H9 (cell line): ENCODE data around the gene NKAPD1. TPM values are rescaled to one million over a fixed set of nuclear protein-coding genes. Genes with fewer than 3 reads are reported as not detected.

Experiments
- DNase-seq: peaks from one replicate; pipeline ENCODE4 v3.0.0-alpha.2; 2017
- H2AFZ ChIP-seq: one replicate; pipeline ENCODE4 v1.6.1; 2013; ENCODE audit warnings: mild to moderate bottlenecking, low read length, control low read depth, moderate library complexity
- H2AK5ac ChIP-seq: 2 replicates; pipeline ENCODE4 v1.6.1; 2013; ENCODE audit warnings: low read length, control low read depth, mixed read lengths; ENCODE audit not compliant: insufficient read length
- H2BK120ac ChIP-seq: one replicate; pipeline ENCODE4 v1.6.1; 2013; ENCODE audit warnings: low read depth, mild to moderate bottlenecking, low read length, control low read depth, inconsistent platforms; ENCODE audit not compliant: poor library complexity, severe bottlenecking
- H2BK12ac ChIP-seq: 2 replicates; pipeline ENCODE4 v1.6.1; 2013; ENCODE audit warnings: low read length, control low read depth, mixed read lengths, low read depth; ENCODE audit not compliant: insufficient read length
- H2BK15ac ChIP-seq: 2 replicates; pipeline ENCODE4 v1.6.1; 2013; ENCODE audit warnings: low read depth, low read length, control low read depth
- H2BK20ac ChIP-seq: one replicate; pipeline ENCODE4 v1.6.1; 2013; ENCODE audit warnings: low read depth, mild to moderate bottlenecking, low read length, control low read depth, inconsistent platforms; ENCODE audit not compliant: poor library complexity, severe bottlenecking
- H2BK5ac ChIP-seq: 2 replicates; pipeline ENCODE4 v1.6.1; 2013; ENCODE audit warnings: low read length, control low read depth, mixed read lengths; ENCODE audit not compliant: insufficient read length
- H3K14ac ChIP-seq: 2 replicates; pipeline ENCODE4 v1.6.1; 2013; ENCODE audit warnings: low read length, control low read depth; ENCODE audit not compliant: insufficient read depth
- H3K18ac ChIP-seq: 2 replicates; pipeline ENCODE4 v1.6.1; 2013; ENCODE audit warnings: low read depth, mild to moderate bottlenecking, mixed read lengths, low read length, control low read depth; ENCODE audit not compliant: insufficient read length
- H3K23ac ChIP-seq: 2 replicates; pipeline ENCODE4 v1.6.1; 2013; ENCODE audit warnings: low read length, control low read depth, mixed read lengths, low read depth; ENCODE audit not compliant: insufficient read length
- H3K23me2 ChIP-seq: 2 replicates; pipeline ENCODE4 v1.6.1; 2013; ENCODE audit warnings: low read depth, mild to moderate bottlenecking, mixed read lengths, low read length, control low read depth; ENCODE audit not compliant: insufficient read length, poor library complexity, severe bottlenecking
- H3K27ac ChIP-seq: 2 replicates; pipeline ENCODE4 v1.5.1; 2013; ENCODE audit warnings: low read length, control low read depth, mixed read lengths, low read depth; ENCODE audit not compliant: insufficient read length
- H3K27me3 ChIP-seq: 2 replicates; pipeline ENCODE4 v1.6.1; 2013; ENCODE audit warnings: low read length, control low read depth, inconsistent platforms; ENCODE audit not compliant: insufficient read depth
- H3K4ac ChIP-seq: 2 replicates; pipeline ENCODE4 v1.6.1; 2013; ENCODE audit warnings: low read depth, mild to moderate bottlenecking, control low read depth, inconsistent platforms, low read length, moderate library complexity
- H3K4me1 ChIP-seq: 2 replicates; pipeline ENCODE4 v1.6.1; 2013; ENCODE audit warnings: low read length, control low read depth, inconsistent platforms; ENCODE audit not compliant: insufficient read depth
- H3K4me2 ChIP-seq: 2 replicates; pipeline ENCODE4 v1.6.1; 2013; ENCODE audit warnings: low read length, control low read depth, mixed read lengths; ENCODE audit not compliant: insufficient read length, insufficient read depth
- H3K56ac ChIP-seq: 2 replicates; pipeline ENCODE4 v1.6.1; 2013; ENCODE audit warnings: low read depth, mild to moderate bottlenecking, mixed read lengths, low read length, control low read depth; ENCODE audit not compliant: insufficient read length
- H3K79me1 ChIP-seq: 2 replicates; pipeline ENCODE4 v1.6.1; 2013; ENCODE audit warnings: low read depth, mild to moderate bottlenecking, moderate library complexity, low read length, control low read depth, inconsistent platforms; ENCODE audit not compliant: insufficient read depth, poor library complexity, severe bottlenecking
- H3K79me2 ChIP-seq: 2 replicates; pipeline ENCODE4 v1.6.1; 2013; ENCODE audit warnings: low read length, control low read depth, inconsistent platforms; ENCODE audit not compliant: insufficient read depth
- H3K9ac ChIP-seq: 2 replicates; pipeline ENCODE4 v1.6.1; 2013; ENCODE audit warnings: low read length, control low read depth, mixed read lengths; ENCODE audit not compliant: insufficient read length; ENCODE audit errors: extremely low read depth
- H3K9me3 ChIP-seq: one replicate; pipeline ENCODE4 v1.6.1; 2013; ENCODE audit warnings: low read depth, low read length, inconsistent platforms; ENCODE audit not compliant: control insufficient read depth
- H3T11ph ChIP-seq: one replicate; pipeline ENCODE4 v1.6.1; 2013; ENCODE audit warnings: mild to moderate bottlenecking, low read length, control low read depth, inconsistent platforms
- H4K20me1 ChIP-seq: one replicate; pipeline ENCODE4 v1.6.1; 2013; ENCODE audit not compliant: control insufficient read depth, insufficient read length, insufficient read depth
- H4K5ac ChIP-seq: 2 replicates; pipeline ENCODE4 v1.6.1; 2013; ENCODE audit warnings: low read depth, mild to moderate bottlenecking, mixed read lengths, low read length, control low read depth; ENCODE audit not compliant: insufficient read length
- H4K8ac ChIP-seq: replicated peaks from 2 replicates; pipeline ENCODE4 v1.6.1; 2013; ENCODE audit warnings: low read length, control low read depth, mixed read lengths, low read depth; ENCODE audit not compliant: insufficient read length
- H4K91ac ChIP-seq: 2 replicates; pipeline ENCODE4 v1.6.1; 2013; ENCODE audit warnings: low read depth, mild to moderate bottlenecking, moderate library complexity, mixed read lengths, low read length, control low read depth; ENCODE audit not compliant: insufficient read length
- H3K27ac Mint-ChIP-seq, 3 experiments: 2 replicates in 2 of 3; 3 replicates in 1 of 3; pipeline ENCODE4 v1.8.0; 2020 to 2021; ENCODE audit warnings: mixed read lengths in 3 of 3, mild to moderate bottlenecking in 1 of 3, moderate library complexity in 1 of 3
- H3K27me3 Mint-ChIP-seq: 2 replicates; pipeline ENCODE4 v1.8.0; 2021; ENCODE audit warnings: low read depth, mild to moderate bottlenecking, moderate library complexity, mixed read lengths
- H3K36me3 Mint-ChIP-seq, 3 experiments: 2 replicates in 2 of 3; 3 replicates in 1 of 3; pipeline ENCODE4 v1.8.0; 2020 to 2021; ENCODE audit warnings: low read depth in 3 of 3, mixed read lengths in 3 of 3; ENCODE audit not compliant: insufficient read depth in 1 of 3
- H3K4me1 Mint-ChIP-seq, 2 experiments: 2 replicates each; pipeline ENCODE4 v1.8.0; 2020; ENCODE audit warnings: mixed read lengths in 2 of 2
- H3K4me3 Mint-ChIP-seq, 2 experiments: 2 replicates in 1 of 2; 3 replicates in 1 of 2; pipeline ENCODE4 v1.8.0; 2020 to 2021; ENCODE audit warnings: mild to moderate bottlenecking in 2 of 2, mixed read lengths in 2 of 2, moderate library complexity in 1 of 2
- H3K9me3 Mint-ChIP-seq, 2 experiments: 2 replicates in 1 of 2; 3 replicates in 1 of 2; pipeline ENCODE4 v1.8.0; 2020; ENCODE audit warnings: mild to moderate bottlenecking in 2 of 2, mixed read lengths in 2 of 2, moderate library complexity in 1 of 2
- WGBS: extraction: QIAGEN DNeasy Blood & Tissue Kit; methylation state at CpG from one replicate; pipeline ENCODE4 v1.1.7; 2013; ENCODE audit warnings: missing lambda C conversion rate, low lambda C conversion rate, mixed read lengths; ENCODE audit not compliant: insufficient read length; ENCODE audit errors: extremely low coverage; 5-methylcytosine and 5-hydroxymethylcytosine counted together
- total RNA-seq: library from RNA; stranded (reverse); gene quantifications from 2 replicates; pipeline ENCODE4 v1.2.1, GENCODE V29; 2021
- TF ChIP-seq, protein P1 (sequence below): fragments of 200-600 bp; sonication (generic); conservative IDR thresholded peaks from 3 replicates; pipeline ENCODE4 v1.8.0; 2021; ENCODE audit warnings: antibody characterized with exemption, mild to moderate bottlenecking

NKAPD1 gene
- total RNA-seq, 1 experiment from 2014 or later = 25.9 TPM

- no peak overlapping the region for H3K56ac ChIP-seq
- H3K23ac ChIP-seq = no peak overlapping the region
- no peak overlapping the region for H4K8ac ChIP-seq
- no peaks in the 10 kb centered on the region for H3K9me3 ChIP-seq
- H2BK5ac ChIP-seq = no peak overlapping the region
- Mint-ChIP-seq H3K9me3 (no peaks in the 10 kb centered on the region), H3K4me3 (no peak overlapping the region), H3K27me3 (no peaks in the 10 kb centered on the region), H3K4me1 (no peaks in the 10 kb centered on the region), H3K27ac (no peak overlapping the region), H3K36me3 (no peaks in the 10 kb centered on the region)
- H2BK20ac ChIP-seq = no peak overlapping the region
- H3K18ac ChIP-seq = no peak overlapping the region
- no peaks in the 10 kb centered on the region for H3K27me3 ChIP-seq
- no peak overlapping the region for H2BK12ac ChIP-seq
- no peaks in the 10 kb centered on the region for H3K79me1 ChIP-seq
- H3T11ph ChIP-seq = no peak overlapping the region
- WGBS = no CpG with 5 or more reads among the region's 6 CpGs
- no peaks in the 10 kb centered on the region for H3K23me2 ChIP-seq
- H3K79me2 ChIP-seq = no peaks in the 10 kb centered on the region
- no peak overlapping the region for H3K4me2 ChIP-seq
- H4K20me1 ChIP-seq = no peaks in the 10 kb centered on the region
- no peak overlapping the region for H3K9ac ChIP-seq
- no peak for DNase-seq
- H4K91ac ChIP-seq = no peak overlapping the region
- no peak overlapping the region for H2BK15ac ChIP-seq
- H2AK5ac ChIP-seq = no peak overlapping the region
- no peak overlapping the region for H2BK120ac ChIP-seq
- H3K4ac ChIP-seq = no peak overlapping the region
- TF ChIP-seq, protein P1, sequence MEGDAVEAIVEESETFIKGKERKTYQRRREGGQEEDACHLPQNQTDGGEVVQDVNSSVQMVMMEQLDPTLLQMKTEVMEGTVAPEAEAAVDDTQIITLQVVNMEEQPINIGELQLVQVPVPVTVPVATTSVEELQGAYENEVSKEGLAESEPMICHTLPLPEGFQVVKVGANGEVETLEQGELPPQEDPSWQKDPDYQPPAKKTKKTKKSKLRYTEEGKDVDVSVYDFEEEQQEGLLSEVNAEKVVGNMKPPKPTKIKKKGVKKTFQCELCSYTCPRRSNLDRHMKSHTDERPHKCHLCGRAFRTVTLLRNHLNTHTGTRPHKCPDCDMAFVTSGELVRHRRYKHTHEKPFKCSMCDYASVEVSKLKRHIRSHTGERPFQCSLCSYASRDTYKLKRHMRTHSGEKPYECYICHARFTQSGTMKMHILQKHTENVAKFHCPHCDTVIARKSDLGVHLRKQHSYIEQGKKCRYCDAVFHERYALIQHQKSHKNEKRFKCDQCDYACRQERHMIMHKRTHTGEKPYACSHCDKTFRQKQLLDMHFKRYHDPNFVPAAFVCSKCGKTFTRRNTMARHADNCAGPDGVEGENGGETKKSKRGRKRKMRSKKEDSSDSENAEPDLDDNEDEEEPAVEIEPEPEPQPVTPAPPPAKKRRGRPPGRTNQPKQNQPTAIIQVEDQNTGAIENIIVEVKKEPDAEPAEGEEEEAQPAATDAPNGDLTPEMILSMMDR = no peak
- H2AFZ ChIP-seq = no peak overlapping the region
- no peak overlapping the region for H4K5ac ChIP-seq
- no peak overlapping the region for H3K14ac ChIP-seq
- H3K4me1 ChIP-seq = no peaks in the 10 kb centered on the region
- H3K27ac ChIP-seq = no peak overlapping the region
These were observed 29.3 kb downstream of the NKAPD1 start for GRCh38 chr11:112103446-112103845.
